Nephron progenitor cell (in vitro differentiated cells): ENCODE results near the gene AOPEP.

ENCODE experiments used
- DNase-seq: peaks from one replicate; pipeline ENCODE4 v3.0.0; 2021
- H3K27ac Mint-ChIP-seq: 2 replicates; pipeline ENCODE4 v1.8.0; 2021; ENCODE audit warnings: mild to moderate bottlenecking, moderate library complexity, mixed read lengths
- H3K27me3 Mint-ChIP-seq: 2 replicates; pipeline ENCODE4 v1.8.0; 2021; ENCODE audit warnings: mild to moderate bottlenecking, low read depth, mixed read lengths; ENCODE audit not compliant: poor library complexity
- H3K36me3 Mint-ChIP-seq: 2 replicates; pipeline ENCODE4 v1.8.0; 2021; ENCODE audit warnings: low read depth, mixed read lengths
- H3K4me1 Mint-ChIP-seq: 2 replicates; pipeline ENCODE4 v1.8.0; 2021; ENCODE audit warnings: mixed read lengths
- H3K4me3 Mint-ChIP-seq: 2 replicates; pipeline ENCODE4 v1.8.0; 2021; ENCODE audit warnings: mild to moderate bottlenecking, moderate library complexity, mixed read lengths
- H3K9me3 Mint-ChIP-seq: 2 replicates; pipeline ENCODE4 v1.8.0; 2021; ENCODE audit warnings: mild to moderate bottlenecking, moderate library complexity, mixed read lengths
- TF ChIP-seq, protein P1 (sequence below): fragments of 200-600 bp; sonication (generic); IDR thresholded peaks from 2 replicates; pipeline ENCODE4 v1.5.0; 2021; ENCODE audit warnings: antibody characterized with exemption

The AOPEP gene

DNA sequence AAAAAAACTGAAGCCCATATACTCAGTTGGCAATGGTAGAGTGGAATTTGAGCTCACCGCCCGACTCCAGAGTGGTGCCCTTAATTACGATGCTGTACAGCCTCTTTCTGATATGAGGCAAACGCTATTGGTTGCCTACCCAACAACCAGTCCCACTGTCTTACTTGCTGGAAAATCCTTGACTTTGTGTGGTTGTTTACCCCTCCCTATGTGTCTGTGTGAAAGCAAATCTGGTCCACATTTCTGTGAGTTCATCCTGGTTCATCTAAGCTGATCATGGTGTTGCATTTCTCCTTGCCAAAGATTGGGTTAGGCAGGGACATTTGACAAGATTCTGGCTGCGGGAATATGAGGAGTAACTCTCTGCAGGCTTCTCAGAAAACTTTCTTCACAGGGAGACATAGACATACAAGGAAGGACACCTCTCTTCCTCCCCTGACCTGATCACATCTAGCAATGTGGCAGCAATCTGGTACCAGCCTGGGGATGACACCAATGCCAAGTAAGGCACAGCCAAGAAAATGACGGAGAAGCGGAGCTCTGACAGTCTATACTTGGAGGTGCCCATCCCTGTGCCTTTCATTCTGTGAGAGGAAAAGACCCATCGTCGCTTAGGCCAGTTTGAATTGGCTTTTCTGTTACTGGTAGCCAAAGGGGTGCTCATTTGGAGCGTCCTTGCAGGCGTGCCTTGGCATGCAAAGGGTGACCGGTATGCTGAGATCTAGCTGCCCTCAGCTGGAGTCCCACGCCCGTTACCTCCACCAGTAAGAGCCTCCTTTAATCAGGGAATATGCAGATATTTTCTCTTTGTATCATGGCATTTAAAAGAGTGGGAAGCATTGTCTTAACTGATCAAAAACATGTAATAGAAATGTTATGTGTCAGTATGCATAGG, 124.3 kb downstream of the AOPEP start:
- DNase-seq, result no peak
- TF ChIP-seq, protein P1, sequence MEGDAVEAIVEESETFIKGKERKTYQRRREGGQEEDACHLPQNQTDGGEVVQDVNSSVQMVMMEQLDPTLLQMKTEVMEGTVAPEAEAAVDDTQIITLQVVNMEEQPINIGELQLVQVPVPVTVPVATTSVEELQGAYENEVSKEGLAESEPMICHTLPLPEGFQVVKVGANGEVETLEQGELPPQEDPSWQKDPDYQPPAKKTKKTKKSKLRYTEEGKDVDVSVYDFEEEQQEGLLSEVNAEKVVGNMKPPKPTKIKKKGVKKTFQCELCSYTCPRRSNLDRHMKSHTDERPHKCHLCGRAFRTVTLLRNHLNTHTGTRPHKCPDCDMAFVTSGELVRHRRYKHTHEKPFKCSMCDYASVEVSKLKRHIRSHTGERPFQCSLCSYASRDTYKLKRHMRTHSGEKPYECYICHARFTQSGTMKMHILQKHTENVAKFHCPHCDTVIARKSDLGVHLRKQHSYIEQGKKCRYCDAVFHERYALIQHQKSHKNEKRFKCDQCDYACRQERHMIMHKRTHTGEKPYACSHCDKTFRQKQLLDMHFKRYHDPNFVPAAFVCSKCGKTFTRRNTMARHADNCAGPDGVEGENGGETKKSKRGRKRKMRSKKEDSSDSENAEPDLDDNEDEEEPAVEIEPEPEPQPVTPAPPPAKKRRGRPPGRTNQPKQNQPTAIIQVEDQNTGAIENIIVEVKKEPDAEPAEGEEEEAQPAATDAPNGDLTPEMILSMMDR, result no peak
- Mint-ChIP-seq H3K27ac (peak overlapping the region; percentile 8), H3K9me3 (peaks cover 5% of the 10 kb centered on the region), H3K4me3 (no peak overlapping the region), H3K27me3 (no peaks in the 10 kb centered on the region), H3K36me3 (peaks cover 12% of the 10 kb centered on the region), H3K4me1 (peaks cover 28% of the 10 kb centered on the region)

DNA sequence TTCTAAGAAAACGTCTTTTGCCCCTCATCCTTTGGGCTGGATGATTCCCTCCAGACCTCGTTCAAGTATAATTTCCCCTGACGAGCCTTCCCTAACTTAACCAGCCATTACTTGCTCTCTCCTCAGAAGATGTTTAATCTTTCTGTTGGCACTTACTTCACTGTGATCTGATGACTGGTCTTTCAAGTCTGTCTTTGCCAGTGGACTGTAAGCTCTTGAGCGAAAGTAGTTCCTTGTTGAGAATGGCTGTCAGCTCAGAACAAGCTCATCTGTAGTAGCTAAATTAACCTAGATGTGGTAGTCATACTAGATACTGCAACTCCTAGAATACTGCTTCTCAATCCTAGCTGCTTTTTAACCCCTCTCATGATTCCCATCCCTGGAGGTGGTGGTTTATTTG, 125.0 kb downstream of the AOPEP start:
- Mint-ChIP-seq H3K4me1 (peaks cover 24% of the 10 kb centered on the region), H3K27me3 (no peaks in the 10 kb centered on the region), H3K27ac (no peak overlapping the region), H3K4me3 (no peak overlapping the region), H3K9me3 (no peaks in the 10 kb centered on the region), H3K36me3 (peaks cover 8% of the 10 kb centered on the region)
- DNase-seq, result no peak
- TF ChIP-seq, protein P1, result no peak

GRCh38 chr9:94851892-94852291, 125.4 kb downstream of the AOPEP start:
- H3K4me1 Mint-ChIP-seq, result peaks cover 24% of the 10 kb centered on the region
- no peak for DNase-seq
- no peak overlapping the region for H3K4me3 Mint-ChIP-seq
- H3K27ac Mint-ChIP-seq, result no peak overlapping the region
- no peaks in the 10 kb centered on the region for H3K9me3 Mint-ChIP-seq
- no peaks in the 10 kb centered on the region for H3K27me3 Mint-ChIP-seq
- TF ChIP-seq, protein P1, result no peak
- peaks cover 5% of the 10 kb centered on the region for H3K36me3 Mint-ChIP-seq

- no peak for DNase-seq
- no peaks in the 10 kb centered on the region for H3K9me3 Mint-ChIP-seq
- peak overlapping the region; percentile 7 for H3K4me3 Mint-ChIP-seq
- TF ChIP-seq, protein P1, result no peak
- H3K27ac Mint-ChIP-seq, result no peak overlapping the region
- H3K4me1 Mint-ChIP-seq, result peaks cover 20% of the 10 kb centered on the region
- H3K27me3 Mint-ChIP-seq, result no peaks in the 10 kb centered on the region
- no peaks in the 10 kb centered on the region for H3K36me3 Mint-ChIP-seq
Measured at GRCh38 chr9:94852373-94852772, 125.9 kb downstream of the AOPEP start.

GRCh38 chr9:94853887-94854286, 127.4 kb downstream of the AOPEP start:
- H3K4me1 Mint-ChIP-seq, result peaks cover 17% of the 10 kb centered on the region
- H3K9me3 Mint-ChIP-seq, result peaks cover 6% of the 10 kb centered on the region
- TF ChIP-seq, protein P1, result no peak
- no peak for DNase-seq
- H3K4me3 Mint-ChIP-seq, result no peak overlapping the region
- H3K27me3 Mint-ChIP-seq, result no peaks in the 10 kb centered on the region
- peaks cover 9% of the 10 kb centered on the region for H3K36me3 Mint-ChIP-seq
- peak overlapping the region; percentile 3 for H3K27ac Mint-ChIP-seq

DNA sequence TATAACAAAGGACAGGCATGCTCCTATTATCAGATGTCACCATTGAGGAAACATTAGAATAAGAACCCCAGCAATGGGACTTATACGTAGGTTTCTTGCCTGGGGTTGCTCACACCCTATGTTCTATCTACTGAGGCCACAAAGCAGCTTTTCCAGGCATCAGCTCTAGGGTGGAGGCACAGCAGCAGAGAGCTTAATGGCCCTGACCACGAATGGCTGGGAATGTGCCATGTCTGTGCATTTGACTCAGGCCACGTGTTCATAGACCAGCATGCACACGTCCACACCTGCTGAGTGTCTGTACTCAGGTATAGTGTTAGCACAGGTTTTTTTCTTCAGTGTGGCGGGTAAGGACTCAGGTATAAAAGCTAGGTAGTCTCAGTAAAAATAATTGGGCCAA, 129.4 kb downstream of the AOPEP start:
- Mint-ChIP-seq H3K9me3 (peaks cover 12% of the 10 kb centered on the region), H3K4me1 (peaks cover 28% of the 10 kb centered on the region), H3K36me3 (peaks cover 14% of the 10 kb centered on the region), H3K27ac (no peak overlapping the region), H3K4me3 (no peak overlapping the region), H3K27me3 (no peaks in the 10 kb centered on the region)
- TF ChIP-seq, protein P1, result no peak
- no peak for DNase-seq
